Measurements from ENCODE around the gene DLGAP1.

DNA sequence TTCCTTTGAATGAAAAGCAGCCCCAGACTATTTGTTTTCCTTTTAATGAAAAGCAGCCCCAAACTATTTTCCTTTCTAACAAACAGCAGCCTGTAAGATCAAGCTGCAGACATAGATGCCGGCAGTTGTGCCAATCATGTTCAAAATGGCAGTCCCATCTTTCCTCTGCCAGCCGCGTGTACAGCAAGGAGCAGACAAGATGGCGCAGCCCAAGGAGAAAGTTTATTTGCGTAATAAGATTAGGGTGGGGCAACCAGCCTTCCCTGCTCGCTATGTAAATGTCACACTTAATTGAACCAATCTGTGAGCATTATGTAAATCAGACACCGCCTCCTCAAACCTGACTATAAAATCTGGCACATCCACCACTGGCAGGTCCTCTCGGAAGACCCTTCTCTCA, 779.1 kb downstream of the DLGAP1 start:
- TF ChIP-seq, protein P1, sequence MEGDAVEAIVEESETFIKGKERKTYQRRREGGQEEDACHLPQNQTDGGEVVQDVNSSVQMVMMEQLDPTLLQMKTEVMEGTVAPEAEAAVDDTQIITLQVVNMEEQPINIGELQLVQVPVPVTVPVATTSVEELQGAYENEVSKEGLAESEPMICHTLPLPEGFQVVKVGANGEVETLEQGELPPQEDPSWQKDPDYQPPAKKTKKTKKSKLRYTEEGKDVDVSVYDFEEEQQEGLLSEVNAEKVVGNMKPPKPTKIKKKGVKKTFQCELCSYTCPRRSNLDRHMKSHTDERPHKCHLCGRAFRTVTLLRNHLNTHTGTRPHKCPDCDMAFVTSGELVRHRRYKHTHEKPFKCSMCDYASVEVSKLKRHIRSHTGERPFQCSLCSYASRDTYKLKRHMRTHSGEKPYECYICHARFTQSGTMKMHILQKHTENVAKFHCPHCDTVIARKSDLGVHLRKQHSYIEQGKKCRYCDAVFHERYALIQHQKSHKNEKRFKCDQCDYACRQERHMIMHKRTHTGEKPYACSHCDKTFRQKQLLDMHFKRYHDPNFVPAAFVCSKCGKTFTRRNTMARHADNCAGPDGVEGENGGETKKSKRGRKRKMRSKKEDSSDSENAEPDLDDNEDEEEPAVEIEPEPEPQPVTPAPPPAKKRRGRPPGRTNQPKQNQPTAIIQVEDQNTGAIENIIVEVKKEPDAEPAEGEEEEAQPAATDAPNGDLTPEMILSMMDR (IDR thresholded peaks at IDR 0.05), result no peak
- TF ChIP-seq POLR2A (IDR thresholded peaks at IDR 0.05), result no peak

All from right lobe of liver (tissue), 4 donors.